SU-DHL-6 (cell line): ENCODE results near the gene ATP6V1B1.

Experiments used
- CTCF ChIP-seq: fragments of 200-600 bp; sonication (generic); IDR thresholded peaks from one replicate; pipeline ENCODE4 v1.5.1; 2017; ENCODE audit warnings: antibody characterized with exemption, mild to moderate bottlenecking, low read length, moderate library complexity; ENCODE audit not compliant: insufficient read depth, poor library complexity, severe bottlenecking
- EZH2phosphoT487 ChIP-seq: fragments of 200-600 bp; sonication (generic), shearing (Covaris generic); conservative IDR thresholded peaks from 2 replicates; pipeline ENCODE4 v1.6.1; 2018; ENCODE audit warnings: mild to moderate bottlenecking, antibody characterized with exemption, low read length, moderate library complexity, mixed read lengths

GRCh38 chr2:70906439-70907005 is 29.2 kb upstream of the ATP6V1B1 start:
- TF ChIP-seq CTCF (no peak), EZH2phosphoT487 (no peak)
